Gastroesophageal sphincter (tissue), 3 donors: ENCODE results near the gene FNBP1.
"Not testable (repeated sequence)": the region's sequence is repeated elsewhere in the genome, so short reads cannot be mapped to it uniquely, and the experiment has no call there.

ENCODE experiments used
- EP300 ChIP-seq: sonication (generic); formaldehyde crosslinking; IDR thresholded peaks from one replicate; pipeline ENCODE4 v1.6.1; 2017; ENCODE audit warnings: antibody characterized with exemption, mild to moderate bottlenecking
- TF ChIP-seq, protein P1 (sequence below), 4 experiments: fragments of 200-600 bp in 2 of 4; fragments of 450-650 bp in 2 of 4; sonication (generic) in 1 of 4; IDR thresholded peaks; one replicate each; pipeline ENCODE4 v1.5.1; 2017 to 2019; ENCODE audit warnings: antibody characterized with exemption in 4 of 4, mild to moderate bottlenecking in 2 of 4, moderate library complexity in 2 of 4

DNA sequence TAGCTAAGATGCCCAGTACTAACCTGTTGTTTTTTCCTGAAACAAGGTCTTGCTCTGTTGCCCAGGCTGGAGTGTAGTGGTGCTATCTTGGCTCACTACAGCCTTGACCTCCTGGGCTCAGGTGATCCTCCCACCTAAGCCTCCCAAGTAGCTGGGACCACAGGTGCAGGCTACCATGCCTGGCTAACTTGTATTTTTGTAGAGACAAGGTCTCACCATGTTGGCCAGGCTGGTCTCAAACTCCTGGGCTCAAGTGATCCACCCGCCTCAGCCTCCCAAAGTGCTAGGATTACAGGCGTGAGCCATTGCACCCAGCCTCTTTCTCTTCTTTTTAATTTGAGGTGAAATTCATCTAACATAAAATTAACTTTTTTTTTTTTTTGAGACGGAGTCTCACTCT is 21.1 kb downstream of the FNBP1 start:
- TF ChIP-seq, protein P1, sequence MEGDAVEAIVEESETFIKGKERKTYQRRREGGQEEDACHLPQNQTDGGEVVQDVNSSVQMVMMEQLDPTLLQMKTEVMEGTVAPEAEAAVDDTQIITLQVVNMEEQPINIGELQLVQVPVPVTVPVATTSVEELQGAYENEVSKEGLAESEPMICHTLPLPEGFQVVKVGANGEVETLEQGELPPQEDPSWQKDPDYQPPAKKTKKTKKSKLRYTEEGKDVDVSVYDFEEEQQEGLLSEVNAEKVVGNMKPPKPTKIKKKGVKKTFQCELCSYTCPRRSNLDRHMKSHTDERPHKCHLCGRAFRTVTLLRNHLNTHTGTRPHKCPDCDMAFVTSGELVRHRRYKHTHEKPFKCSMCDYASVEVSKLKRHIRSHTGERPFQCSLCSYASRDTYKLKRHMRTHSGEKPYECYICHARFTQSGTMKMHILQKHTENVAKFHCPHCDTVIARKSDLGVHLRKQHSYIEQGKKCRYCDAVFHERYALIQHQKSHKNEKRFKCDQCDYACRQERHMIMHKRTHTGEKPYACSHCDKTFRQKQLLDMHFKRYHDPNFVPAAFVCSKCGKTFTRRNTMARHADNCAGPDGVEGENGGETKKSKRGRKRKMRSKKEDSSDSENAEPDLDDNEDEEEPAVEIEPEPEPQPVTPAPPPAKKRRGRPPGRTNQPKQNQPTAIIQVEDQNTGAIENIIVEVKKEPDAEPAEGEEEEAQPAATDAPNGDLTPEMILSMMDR (IDR thresholded peaks at IDR 0.05) = not testable (repeated sequence)
- TF ChIP-seq EP300 = not testable (repeated sequence)
